ENCODE data around the gene ARV1. TPM values are rescaled to one million over a fixed set of nuclear protein-coding genes. Genes with fewer than 3 reads are reported as not detected.

ARV1 gene
- total RNA-seq, 1 experiment from 2014 or later: 8.0 TPM

- Histone ChIP-seq H2BK20ac (ENCODE audit: low read depth, low read length, poor library complexity, severe bottlenecking) (no peak overlapping the region), H2BK120ac (ENCODE audit: low read depth, low read length, poor library complexity, severe bottlenecking) (no peak overlapping the region), H2BK5ac (ENCODE audit: insufficient read length, low read length) (no peak overlapping the region), H4K5ac (ENCODE audit: insufficient read length, low read depth, low read length) (no peak overlapping the region), H3K23me2 (ENCODE audit: insufficient read length, low read depth, low read length, poor library complexity, severe bottlenecking) (peaks cover 2% of the 10 kb centered on the region), H4K20me1 (ENCODE audit: control insufficient read depth, insufficient read depth, insufficient read length) (no peaks in the 10 kb centered on the region), H4K91ac (ENCODE audit: insufficient read length, low read depth, low read length) (no peak overlapping the region), H3K4me1 (ENCODE audit: insufficient read depth, low read length) (no peaks in the 10 kb centered on the region), H3K23ac (ENCODE audit: insufficient read length, low read depth, low read length) (no peak overlapping the region), H3K4me2 (ENCODE audit: insufficient read depth, insufficient read length, low read length) (no peak overlapping the region), H3K4ac (ENCODE audit: low read depth, low read length) (no peak overlapping the region), H3K18ac (ENCODE audit: insufficient read length, low read depth, low read length) (no peak overlapping the region), H3K79me2 (ENCODE audit: insufficient read depth, low read length) (no peaks in the 10 kb centered on the region), H3K9ac (ENCODE audit: extremely low read depth, insufficient read length, low read length) (no peak overlapping the region), H2BK12ac (ENCODE audit: insufficient read length, low read depth, low read length) (no peak overlapping the region), H3T11ph (ENCODE audit: low read length) (no peak overlapping the region), H3K14ac (ENCODE audit: insufficient read depth, low read length) (no peak overlapping the region), H3K27me3 (ENCODE audit: insufficient read depth, low read length) (no peaks in the 10 kb centered on the region), H2AK5ac (ENCODE audit: insufficient read length, low read length) (no peak overlapping the region), H3K27ac (ENCODE audit: insufficient read length, low read depth, low read length) (no peak overlapping the region), H3K9me3 (ENCODE audit: control insufficient read depth, low read depth, low read length) (no peaks in the 10 kb centered on the region), H3K79me1 (ENCODE audit: insufficient read depth, low read depth, low read length, poor library complexity, severe bottlenecking) (no peaks in the 10 kb centered on the region), H4K8ac (replicated peaks; ENCODE audit: insufficient read length, low read depth, low read length) (no peak overlapping the region), H2BK15ac (ENCODE audit: low read depth, low read length) (no peak overlapping the region), H3K56ac (ENCODE audit: insufficient read length, low read depth, low read length) (no peak overlapping the region), H2AFZ (ENCODE audit: low read length) (no peak overlapping the region)
- peaks cover 54% of the 10 kb centered on the region for H3K27me3 Mint-ChIP-seq (ENCODE audit: low read depth)
- H3K9me3 Mint-ChIP-seq: no peaks in the 10 kb centered on the region
- no peaks in the 10 kb centered on the region for H3K36me3 Mint-ChIP-seq (ENCODE audit: insufficient read depth in 1 of 3, low read depth in 3 of 3)
- DNase-seq: no peak
- no peak overlapping the region for H3K27ac Mint-ChIP-seq
- H3K4me1 Mint-ChIP-seq: peaks cover 5 to 6% of the 10 kb centered on the region in 2 experiments
- H3K4me3 Mint-ChIP-seq: no peak overlapping the region
- no CpG with 5 or more reads among the region's 1 CpG for WGBS (ENCODE audit: extremely low coverage, insufficient read length, low lambda C conversion rate)
- no peak for TF ChIP-seq CTCF (conservative IDR thresholded peaks at IDR 0.05)
Measured at GRCh38 chr1:230972855-230973271, 6.0 kb upstream of the ARV1 start.
